NCI-H1694 (cell line): ENCODE measurements around the gene HOXA6.

Experiments
- DNase-seq: peaks from one replicate; lab custom pipeline; 2025; lab: John Stamatoyannopoulos, UW

Gene HOXA6

DNA sequence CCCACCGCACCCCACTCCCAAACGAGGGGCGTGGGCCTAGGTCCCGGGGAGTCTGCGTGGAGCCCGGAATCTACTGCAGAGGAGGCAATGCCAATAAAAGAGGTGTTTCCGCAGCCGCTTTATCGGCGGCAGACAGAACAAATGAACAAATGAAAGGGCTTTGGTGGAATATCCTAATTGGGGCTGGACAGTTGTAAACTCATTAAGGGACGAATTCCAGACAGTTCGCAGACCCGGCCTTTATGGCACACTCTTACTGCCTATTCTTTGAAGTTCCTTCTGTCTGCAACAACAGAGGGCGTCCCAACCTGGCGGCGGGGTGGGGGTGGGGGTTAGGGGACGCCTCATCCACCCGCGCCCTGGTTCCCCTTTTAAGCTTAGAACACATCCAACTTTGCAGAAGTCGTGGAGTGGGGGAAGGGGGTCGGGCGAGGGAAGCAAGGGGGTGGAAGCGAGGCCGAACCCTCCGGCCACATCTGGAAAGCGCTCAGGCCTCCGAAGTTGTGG, 13.7 kb upstream of the HOXA6 start:
- DNase-seq = no peak

- peak; percentile 70 for DNase-seq
Measured at GRCh38 chr7:27160546-27161213, 13.1 kb upstream of the HOXA6 start.

DNA sequence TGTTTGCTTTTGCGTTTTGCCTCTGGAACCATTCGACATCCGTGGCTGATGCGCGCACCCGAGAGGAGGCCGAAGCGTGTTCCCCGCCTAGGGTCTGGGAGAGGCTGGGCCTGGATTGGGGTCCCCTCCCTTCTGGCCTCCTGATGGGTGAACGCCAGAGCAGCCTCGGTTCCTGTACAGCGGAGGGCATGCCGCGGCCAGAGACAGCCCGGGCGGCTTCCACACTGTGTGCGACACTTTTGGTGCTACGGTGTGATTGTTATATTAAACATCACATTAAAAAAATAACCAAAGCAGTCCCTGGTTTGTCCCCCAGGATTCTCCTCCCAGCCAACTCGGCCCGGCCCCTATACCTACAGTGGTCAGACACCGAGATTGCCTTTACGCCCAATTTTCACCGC, 12.6 kb upstream of the HOXA6 start:
- no peak for DNase-seq

DNA sequence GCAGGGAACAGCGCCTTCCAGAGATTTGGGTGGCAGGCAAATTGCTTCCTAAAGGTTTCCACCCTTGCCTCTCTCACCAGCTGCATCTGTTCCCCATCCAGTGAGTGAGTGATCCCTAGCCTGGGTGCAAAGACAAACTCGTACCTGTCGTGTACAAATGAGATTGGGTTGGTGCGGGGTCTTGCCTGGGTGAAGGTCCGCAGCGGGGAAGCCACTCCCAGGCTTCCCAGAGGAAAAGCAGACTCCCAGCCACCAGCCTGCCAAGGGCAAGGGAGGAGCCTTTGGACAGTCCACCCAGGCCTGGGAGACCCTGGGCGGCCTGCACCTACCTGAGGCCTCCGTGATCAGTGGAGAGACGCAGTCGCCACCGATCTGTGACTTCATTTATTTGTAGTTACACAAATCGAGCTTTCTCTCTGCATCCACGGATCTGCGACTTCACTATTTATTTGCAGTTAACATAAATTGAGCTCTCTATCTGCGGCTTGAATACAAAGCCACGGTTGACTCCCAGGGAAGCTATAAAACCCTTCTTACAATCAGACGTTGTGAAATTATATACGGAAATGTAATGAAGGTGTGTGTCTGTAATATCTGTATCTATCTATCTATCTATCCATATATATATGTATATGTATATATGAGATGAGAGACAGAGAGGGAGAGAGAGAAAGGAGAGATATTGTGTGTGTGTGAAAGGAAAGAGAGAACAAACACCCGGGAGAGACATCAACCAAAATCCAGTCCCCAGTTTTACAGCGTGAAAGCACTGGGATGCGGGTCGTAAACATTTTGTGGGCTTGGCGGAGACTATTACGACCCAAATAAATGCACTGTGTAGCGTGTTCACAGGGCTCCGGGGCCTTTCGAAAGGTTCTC, 11.9 kb upstream of the HOXA6 start:
- DNase-seq = no peak

DNA sequence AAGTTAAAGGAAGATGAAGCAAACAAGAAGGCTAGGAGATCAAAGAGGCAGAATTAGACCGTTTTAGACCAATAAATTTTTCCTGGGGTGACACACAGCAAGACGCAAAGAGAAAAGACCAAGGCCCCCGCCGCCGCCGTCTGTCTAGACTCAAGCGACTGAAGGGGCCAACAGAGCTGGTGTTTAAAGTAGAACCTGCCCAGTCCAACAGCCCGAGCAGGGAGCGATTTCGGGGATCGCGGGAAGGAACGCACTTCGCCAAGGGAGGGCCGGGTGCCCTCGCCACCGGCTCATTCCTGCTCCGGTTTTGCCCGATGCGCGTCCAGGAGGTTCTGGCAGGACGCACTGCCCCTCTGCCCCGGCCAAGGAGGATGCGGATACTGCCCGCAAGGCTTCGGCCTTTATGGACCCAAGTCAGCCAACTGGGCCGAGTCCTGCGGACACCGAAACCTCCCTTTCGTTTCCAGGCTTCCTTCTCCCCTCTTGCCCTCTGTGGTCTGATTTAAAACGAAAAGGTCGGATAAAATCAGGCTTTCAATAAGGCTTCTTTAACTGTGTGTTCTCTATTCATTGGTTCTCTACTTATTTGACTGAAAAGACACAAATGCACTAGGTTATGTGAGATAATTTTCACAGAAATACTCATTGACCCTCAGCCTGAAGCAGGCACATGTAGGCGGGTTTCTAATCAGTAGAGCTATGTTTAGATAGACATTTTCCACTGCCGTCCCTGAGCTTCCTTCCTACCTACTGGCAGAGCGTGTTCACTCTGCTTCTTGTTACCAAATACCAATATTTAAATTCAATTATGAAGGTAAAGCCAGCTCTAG, 11.1 kb upstream of the HOXA6 start:
- DNase-seq = no peak

- no peak for DNase-seq
Measured at GRCh38 chr7:27157702-27158431, 10.3 kb upstream of the HOXA6 start.

GRCh38 chr7:27156916-27157701, 9.5 kb upstream of the HOXA6 start:
- DNase-seq = no peak

- DNase-seq = no peak
Measured at GRCh38 chr7:27156508-27156898, 8.9 kb upstream of the HOXA6 start, which contains the start of gene HOXA7. Gene HOXA7 (minus strand): TSS chr7:27156675. CDS start chr7:27156545, 130 bp downstream.

GRCh38 chr7:27155816-27156507, 8.4 kb upstream of the HOXA6 start:
- DNase-seq = no peak

DNA sequence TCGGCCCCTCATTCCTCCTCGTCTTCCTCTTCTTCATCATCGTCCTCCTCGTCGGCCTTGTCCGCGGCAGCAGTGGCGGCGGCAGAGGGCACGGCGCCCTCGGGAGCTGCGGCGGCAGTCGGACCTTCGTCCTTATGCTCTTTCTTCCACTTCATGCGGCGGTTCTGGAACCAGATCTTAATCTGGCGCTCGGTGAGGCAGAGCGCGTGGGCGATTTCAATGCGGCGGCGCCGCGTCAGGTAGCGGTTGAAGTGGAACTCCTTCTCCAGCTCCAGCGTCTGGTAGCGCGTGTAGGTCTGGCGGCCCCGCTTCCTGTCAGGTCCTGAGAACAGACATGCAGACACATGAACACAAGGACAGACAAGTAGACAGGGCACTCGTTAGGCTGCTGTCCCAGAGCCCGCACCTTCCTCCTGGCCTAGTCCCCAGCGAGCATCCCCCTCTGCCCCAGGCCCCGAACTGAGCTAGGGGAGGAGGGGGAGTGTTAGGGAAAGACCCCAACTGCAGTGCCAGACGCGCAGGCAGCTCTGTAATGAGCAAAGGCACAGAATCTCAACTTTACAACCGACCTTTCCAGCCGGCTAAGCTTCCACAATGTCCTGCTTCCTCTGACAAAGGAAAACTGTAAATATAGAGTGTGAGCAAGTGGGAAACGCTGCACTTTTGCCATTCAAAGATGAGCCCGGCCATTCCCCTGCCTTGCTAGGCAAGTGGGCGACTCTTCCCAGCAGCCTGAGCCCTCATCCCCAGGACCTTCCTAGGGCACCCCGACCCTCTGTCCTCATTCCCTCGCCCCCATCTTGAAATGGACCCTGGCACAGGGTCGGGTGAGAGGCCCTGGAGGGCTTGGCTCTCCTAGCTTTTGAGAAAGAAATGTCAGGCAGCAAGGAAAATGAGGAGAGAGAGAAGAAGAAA, 7.6 kb upstream of the HOXA6 start:
- no peak for DNase-seq

DNA sequence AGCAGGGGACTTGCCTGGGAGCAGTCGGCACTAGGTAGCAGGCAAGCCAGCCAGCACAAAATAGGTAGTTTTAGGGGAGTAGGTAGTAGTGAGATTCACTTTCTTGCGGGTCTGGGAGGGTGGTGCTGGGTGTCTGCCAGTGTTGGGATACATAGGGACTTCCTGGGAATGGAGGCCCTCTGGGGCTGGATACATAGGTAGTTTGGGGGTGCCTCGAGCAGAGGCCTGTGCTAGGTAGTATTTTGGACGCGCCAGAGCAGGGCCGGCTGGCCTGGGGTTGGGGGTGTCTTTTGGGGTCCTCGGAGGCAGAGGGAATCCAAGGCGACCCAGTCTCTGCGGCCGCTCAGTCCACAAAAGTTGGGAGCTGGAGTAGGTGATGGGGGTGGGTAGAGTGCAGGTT, 6.8 kb upstream of the HOXA6 start:
- no peak for DNase-seq

GRCh38 chr7:27153526-27153925, 6.0 kb upstream of the HOXA6 start:
- DNase-seq = no peak

DNA sequence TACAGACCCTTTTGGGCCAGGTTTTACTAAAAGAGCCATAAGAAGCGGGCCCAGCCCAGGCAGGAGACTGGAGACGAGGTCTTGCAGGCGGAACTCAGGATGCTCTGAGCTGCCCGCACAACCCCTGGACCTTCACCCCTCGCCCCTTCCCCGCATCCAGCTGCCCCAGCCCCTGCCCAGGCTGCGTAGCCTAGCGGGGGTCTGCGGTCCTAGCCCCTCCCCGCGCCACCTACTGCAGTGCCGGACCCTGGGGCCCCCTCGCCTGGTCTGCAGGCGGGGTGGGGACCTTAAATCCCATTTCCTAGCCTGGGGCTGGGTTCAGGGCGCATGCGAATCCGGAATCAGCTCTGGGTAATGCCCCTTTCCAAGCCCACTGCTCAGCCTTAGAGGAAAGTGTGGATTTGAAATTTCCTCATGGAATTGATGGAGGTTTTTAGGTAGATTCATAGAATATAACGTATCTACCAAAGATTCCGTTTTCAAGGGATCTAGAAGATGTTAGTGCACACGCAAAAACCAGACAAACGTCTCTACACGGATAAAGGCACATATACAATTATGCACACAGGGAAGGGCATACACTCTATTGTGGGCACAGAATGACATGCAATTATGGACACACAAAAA, 5.4 kb upstream of the HOXA6 start:
- DNase-seq = no peak

DNA sequence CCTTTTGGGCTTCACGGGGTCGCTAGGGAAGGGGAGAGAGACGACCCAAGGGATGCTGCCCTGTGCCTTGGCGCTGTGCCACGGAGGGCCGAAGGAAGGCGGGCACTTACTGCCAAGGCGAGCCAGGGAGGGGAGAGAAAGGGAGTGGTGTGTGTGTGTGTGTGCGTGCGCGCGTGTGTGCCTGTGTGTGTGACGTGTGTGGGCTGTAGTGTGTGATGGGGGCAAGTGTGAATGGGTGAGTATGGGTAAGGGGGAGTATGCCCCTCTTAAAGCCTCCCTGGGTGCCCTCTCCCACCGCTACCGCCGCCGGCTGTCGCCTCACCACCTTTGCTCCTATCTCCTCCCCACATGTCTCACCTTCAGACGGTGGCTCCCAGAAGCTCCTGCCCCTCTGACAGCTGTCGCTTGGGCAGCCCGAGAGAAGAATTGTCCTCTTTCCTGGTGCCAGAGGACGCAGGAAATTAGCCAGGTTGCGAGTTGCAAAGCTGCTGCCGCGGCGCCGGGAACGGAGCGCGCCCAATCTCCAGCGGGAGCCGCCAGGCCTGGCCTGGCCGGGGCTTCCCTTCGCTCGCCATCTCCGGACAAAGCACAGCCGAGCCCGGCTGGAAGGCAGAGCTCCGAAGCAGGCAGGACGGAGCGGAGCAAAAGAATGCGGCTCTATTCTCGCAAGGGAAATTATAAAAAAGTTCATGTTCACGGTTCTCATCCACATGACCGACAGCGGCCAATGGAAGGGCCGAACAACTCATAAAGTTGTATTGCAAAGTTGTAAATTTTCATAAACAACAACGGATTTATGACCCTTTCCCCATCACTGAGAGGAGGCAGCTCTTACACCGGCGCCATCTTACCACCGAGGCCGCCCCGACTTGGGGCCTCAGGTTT, 4.6 kb upstream of the HOXA6 start, which contains the start of gene HOXA3:
Gene HOXA3, minus strand, starts transcription at position 653 of the 885 bp plus-strand sequence. CDS start 41,943 bp downstream, outside the sequence.
- no peak for DNase-seq

DNA sequence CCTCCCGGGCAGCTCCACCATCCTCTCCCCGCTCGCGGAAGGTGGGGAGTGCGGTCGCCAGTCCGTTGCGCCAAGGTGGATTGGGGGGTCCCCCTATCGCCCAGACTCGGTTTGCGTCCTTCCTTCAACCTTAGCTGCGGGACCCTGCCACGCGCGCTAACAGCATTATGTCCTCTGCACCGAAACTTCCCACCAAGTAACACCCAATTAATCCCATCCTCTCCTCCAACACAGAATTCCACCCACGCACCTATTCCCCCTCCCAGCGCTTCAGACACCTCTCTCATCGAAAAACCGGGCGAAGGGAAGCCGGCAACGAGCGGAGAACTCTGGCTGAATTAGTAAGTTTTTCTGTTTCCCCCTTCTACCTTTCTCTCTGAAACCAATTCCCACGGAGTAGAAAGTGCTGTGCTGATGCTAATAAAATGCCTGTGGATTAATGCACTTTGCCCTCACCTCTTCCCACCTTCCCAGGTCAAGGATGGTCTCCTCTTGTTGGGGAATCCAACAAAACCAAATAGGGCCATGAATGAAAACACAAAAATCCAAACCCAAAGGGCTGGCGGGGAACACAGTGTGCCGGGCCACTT, 3.9 kb upstream of the HOXA6 start:
- no peak for DNase-seq

DNA sequence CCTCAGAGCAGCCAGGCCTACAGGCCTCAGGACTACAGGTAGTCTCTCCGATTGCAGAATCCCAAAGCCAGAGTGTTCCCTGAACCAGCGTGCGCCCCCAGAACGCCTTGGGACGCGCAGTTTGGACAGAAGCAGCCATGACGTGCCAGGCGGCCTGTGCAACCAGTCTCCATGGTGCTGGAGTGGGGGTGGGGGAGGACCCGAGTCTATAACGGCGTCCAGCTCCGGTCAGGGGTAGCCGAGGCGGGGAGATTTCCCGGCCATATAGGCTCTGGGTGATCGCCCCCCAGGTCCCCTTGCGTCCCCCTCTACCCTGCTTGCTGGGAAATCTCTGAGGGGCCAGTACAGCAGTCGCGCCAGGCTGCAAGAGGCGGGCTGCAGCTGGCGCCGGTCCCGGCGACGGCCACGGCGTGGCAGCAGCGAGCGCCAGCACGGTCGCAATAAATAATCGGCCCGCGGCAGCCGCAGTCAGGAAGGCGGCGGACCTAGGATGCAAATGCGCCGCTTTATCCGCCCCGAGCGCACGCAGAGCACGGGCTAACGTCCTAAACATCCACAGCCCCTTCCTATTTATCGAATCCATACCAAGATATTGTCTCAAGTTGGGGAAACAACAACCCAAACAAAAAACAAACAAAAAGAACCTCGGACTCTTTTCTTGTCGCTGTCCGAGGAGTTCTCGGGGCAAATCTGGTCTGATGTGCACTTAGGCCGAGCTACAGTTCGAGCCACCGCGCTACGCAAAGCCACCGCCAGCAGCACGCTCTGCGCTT, 3.2 kb upstream of the HOXA6 start:
- peak; percentile 43 for DNase-seq
